ENCODE results near the gene PSMD9. TPM values are rescaled to one million over a fixed set of nuclear protein-coding genes. Genes with fewer than 3 reads are reported as not detected.
"Not testable (repeated sequence)": the region's sequence is repeated elsewhere in the genome, so short reads cannot be mapped to it uniquely, and the experiment has no call there.

Gene PSMD9
- total RNA-seq, 1 donor from 2014 or later = 46.2 TPM

DNA sequence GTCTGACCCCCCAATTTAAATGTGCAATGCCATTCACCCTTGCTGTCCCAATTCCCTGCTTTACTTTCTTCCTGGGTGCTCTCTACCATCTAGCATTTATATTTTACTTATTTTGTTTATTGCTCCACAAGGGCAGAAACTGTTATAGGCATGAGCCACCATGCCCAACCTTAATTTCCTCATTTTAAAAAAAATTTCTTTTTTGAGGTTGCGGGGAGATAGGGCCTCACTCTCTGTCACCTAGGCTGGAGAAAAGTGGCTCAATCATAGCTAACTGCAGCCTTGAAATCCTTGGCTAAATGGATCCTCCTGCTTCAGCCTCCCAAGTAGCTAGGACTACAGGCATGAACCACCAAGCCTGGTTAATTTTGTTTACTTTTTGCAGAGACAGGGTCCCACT lies 42.9 kb upstream of the PSMD9 start:
- Histone ChIP-seq H3K27me3 (no peaks in the 10 kb centered on the region), H3K9me3 (no peaks in the 10 kb centered on the region), H3K36me3 (no peaks in the 10 kb centered on the region), H3K27ac (no peak overlapping the region), H3K4me1 (no peaks in the 10 kb centered on the region), H3K4me3 (no peak overlapping the region)
- TF ChIP-seq, protein P1, sequence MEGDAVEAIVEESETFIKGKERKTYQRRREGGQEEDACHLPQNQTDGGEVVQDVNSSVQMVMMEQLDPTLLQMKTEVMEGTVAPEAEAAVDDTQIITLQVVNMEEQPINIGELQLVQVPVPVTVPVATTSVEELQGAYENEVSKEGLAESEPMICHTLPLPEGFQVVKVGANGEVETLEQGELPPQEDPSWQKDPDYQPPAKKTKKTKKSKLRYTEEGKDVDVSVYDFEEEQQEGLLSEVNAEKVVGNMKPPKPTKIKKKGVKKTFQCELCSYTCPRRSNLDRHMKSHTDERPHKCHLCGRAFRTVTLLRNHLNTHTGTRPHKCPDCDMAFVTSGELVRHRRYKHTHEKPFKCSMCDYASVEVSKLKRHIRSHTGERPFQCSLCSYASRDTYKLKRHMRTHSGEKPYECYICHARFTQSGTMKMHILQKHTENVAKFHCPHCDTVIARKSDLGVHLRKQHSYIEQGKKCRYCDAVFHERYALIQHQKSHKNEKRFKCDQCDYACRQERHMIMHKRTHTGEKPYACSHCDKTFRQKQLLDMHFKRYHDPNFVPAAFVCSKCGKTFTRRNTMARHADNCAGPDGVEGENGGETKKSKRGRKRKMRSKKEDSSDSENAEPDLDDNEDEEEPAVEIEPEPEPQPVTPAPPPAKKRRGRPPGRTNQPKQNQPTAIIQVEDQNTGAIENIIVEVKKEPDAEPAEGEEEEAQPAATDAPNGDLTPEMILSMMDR (IDR thresholded peaks at IDR 0.05) = no peak
- TF ChIP-seq POLR2A (IDR thresholded peaks at IDR 0.05) (no peak), POLR2AphosphoS5 (IDR thresholded peaks at IDR 0.05; ENCODE audit: insufficient read depth in 1 of 2, low read depth in 1 of 2) (no peak)
- no peak for DNase-seq (ENCODE audit: extremely low spot score in 2 of 2)
- intact Hi-C loops (cut with DNase I) = no loop called here

DNA sequence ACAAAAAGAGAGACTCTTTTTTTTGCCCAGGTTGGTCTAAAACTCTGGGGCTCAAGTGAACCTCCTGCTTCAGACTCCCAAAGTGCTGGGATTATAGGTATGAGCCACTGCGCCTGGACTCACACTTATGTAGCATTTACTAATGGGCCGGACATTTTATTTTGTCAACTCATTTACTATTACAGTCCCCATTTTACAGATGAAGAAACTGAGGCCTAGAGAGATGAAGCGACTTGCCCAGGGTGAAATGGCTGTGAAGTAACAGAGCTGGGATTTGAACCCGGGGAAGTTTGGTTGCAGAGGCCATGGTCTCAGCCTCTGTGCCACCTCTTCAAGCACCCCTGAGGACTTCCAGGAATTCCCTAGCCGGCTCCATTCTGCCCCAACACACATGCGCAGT lies 39.4 kb upstream of the PSMD9 start:
- TF ChIP-seq POLR2AphosphoS5 (IDR thresholded peaks at IDR 0.05; ENCODE audit: insufficient read depth in 1 of 2, low read depth in 1 of 2) (no peak), POLR2A (IDR thresholded peaks at IDR 0.05) (no peak)
- TF ChIP-seq, protein P1 (IDR thresholded peaks at IDR 0.05) = no peak
- intact Hi-C loops (cut with DNase I) = no loop called here
- no peak for DNase-seq (ENCODE audit: extremely low spot score in 2 of 2)
- H3K27me3 ChIP-seq = no peaks in the 10 kb centered on the region
- no peaks in the 10 kb centered on the region for H3K4me1 ChIP-seq
- H3K4me3 ChIP-seq = no peak overlapping the region
- no peaks in the 10 kb centered on the region for H3K9me3 ChIP-seq
- H3K36me3 ChIP-seq = no peaks in the 10 kb centered on the region
- no peak overlapping the region for H3K27ac ChIP-seq

DNA sequence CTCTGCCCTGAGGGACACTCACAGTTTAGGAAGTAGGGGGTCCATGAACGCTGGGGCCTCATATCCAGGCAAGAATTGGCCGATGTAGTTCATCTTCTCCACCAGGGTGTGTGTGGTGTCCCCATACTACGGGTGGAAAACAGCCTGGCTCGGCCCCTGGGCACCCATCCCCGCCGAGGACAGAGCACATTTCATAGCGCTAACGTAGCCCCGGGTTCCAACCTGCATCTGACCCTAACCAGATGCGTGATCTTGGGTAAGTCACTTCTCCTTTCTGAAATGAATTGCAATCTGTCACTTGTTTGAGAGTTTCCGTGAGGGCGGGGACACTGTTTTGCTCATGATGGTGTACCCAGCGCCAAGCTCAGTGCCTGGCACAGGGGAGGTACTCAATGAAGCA lies 38.9 kb upstream of the PSMD9 start:
- Histone ChIP-seq H3K27ac (no peak overlapping the region), H3K27me3 (no peaks in the 10 kb centered on the region), H3K4me3 (no peak overlapping the region), H3K4me1 (no peaks in the 10 kb centered on the region), H3K9me3 (no peaks in the 10 kb centered on the region), H3K36me3 (no peaks in the 10 kb centered on the region)
- DNase-seq (ENCODE audit: extremely low spot score in 2 of 2) = no peak
- intact Hi-C loops (cut with DNase I) = no loop called here
- TF ChIP-seq, protein P1 (IDR thresholded peaks at IDR 0.05) = no peak
- no peak for TF ChIP-seq POLR2AphosphoS5 (IDR thresholded peaks at IDR 0.05; ENCODE audit: insufficient read depth in 1 of 2, low read depth in 1 of 2)
- no peak for TF ChIP-seq POLR2A (IDR thresholded peaks at IDR 0.05)

DNA sequence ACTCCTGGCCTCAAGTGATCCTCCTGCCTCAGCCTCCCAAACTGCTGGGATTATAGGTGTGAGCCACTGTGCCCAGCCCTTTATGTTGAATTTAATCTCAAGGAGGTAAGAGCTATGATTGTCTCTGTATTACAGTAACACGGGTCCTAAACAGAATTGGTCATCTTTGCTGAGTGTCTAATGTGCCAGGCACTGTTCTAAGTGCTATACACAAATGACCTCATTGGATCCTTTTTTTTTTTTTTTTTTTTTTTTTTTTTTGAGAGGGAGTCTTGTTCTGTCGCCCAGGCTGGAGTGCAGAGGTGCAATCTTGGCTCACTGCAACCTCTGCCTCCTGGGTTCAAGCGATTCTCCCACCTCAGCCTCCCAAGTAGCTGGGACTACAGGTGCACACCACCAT lies 36.2 kb upstream of the PSMD9 start:
- H3K4me1 ChIP-seq; H3K27ac ChIP-seq; H3K36me3 ChIP-seq; H3K9me3 ChIP-seq; DNase-seq (ENCODE audit: extremely low spot score in 2 of 2); intact Hi-C loops (cut with DNase I); H3K27me3 ChIP-seq; H3K4me3 ChIP-seq: not testable (repeated sequence)

DNA sequence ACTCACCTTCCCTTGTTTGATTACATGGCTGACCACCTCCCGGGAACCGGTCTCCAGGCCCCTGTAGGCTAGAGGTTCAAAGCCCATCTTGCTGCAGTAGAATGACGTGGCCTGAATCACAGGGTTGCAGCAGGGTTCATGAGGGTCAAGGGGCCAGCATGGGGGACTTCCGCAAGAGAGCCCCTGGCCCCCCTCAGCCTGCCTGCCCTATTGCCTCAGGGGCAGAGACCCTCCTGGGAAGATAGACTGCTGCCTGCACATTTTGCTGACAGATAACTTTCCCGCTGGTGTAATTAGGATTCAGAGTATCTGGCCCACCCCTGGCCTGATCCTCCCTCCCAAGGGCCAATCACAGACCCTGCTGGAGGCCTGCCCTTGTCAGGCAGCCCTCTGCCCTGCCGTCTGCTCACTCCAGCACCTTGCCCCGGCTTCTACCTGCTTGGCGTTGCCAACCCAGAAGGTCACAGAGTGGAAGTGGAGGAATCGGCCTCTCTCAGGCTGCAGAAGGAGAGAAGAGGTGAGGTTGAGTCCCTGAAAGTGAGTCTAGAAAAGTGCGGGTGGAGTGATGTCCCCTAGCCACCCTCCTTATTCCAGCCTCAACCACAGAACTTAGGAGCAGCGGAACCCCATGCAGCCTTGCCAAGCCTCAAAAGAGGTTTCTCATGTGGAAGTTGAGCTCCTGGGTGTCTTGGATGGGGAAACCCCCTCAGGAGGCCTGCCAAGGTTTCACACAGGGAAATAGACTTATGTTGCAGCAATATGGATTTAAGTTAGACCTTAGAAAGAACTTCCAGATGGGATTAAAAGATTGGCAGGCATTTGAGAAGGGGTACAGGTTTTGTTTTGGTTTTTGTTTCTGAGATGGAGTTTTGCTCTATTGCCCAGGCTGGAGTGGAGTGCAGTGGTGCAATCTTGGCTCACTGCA lies 31.0 kb upstream of the PSMD9 start:
- Histone ChIP-seq H3K9me3 (no peaks in the 10 kb centered on the region), H3K36me3 (no peaks in the 10 kb centered on the region), H3K27ac (peak overlapping the region; percentile 95), H3K27me3 (no peaks in the 10 kb centered on the region), H3K4me1 (peaks cover 32% of the 10 kb centered on the region), H3K4me3 (no peak overlapping the region)
- intact Hi-C loops (cut with DNase I) = loop anchor here (2.0 kb wide), 1 partner anchor 31 kb away; the partner anchor contains the start of gene PSMD9
- no peak for TF ChIP-seq POLR2A (IDR thresholded peaks at IDR 0.05)
- no peak for TF ChIP-seq POLR2AphosphoS5 (IDR thresholded peaks at IDR 0.05; ENCODE audit: insufficient read depth in 1 of 2, low read depth in 1 of 2)
- TF ChIP-seq, protein P1 (IDR thresholded peaks at IDR 0.05) = no peak
- DNase-seq (ENCODE audit: extremely low spot score in 2 of 2) = no peak

Data from vagina (tissue), 2 donors.